HG03045 (cell line): Measurements from ENCODE around the gene IL1R2.

Source experiments
- ATAC-seq: cut with Tn5 transposase; IDR thresholded peaks from one replicate; pipeline ENCODE4 v1.9.1; 2021; ENCODE audit warnings: mild to moderate bottlenecking, moderate library complexity; ENCODE audit not compliant: unreplicated experiment

Gene IL1R2

GRCh38 chr2:102076512-102076911 is 84.8 kb downstream of the IL1R2 start:
- ATAC-seq, result no peak
